Caco-2 (cell line): ENCODE data around the gene TNRC6A. TPM values are rescaled to one million over a fixed set of nuclear protein-coding genes. Genes with fewer than 3 reads are reported as not detected.
"Not testable (repeated sequence)": the region's sequence is repeated elsewhere in the genome, so short reads cannot be mapped to it uniquely, and the experiment has no call there.

Experiments used
- BruUV-seq: library from RNA; stranded (reverse); fragments of 400-500 nt; replicated peaks from 2 replicates; lab custom pipeline; 2021; lab: Mats Ljungman, UMichigan
- CTCF ChIA-PET: fragments of 300-600 bp; sonication (Branson Sonifier 250); formaldehyde crosslinking; loops from one replicate; lab custom pipeline; 2022; ENCODE audit warnings: antibody characterized with exemption; lab: Charles Lee
- POLR2A ChIA-PET: fragments of 300-600 bp; sonication (Branson Sonifier 250); formaldehyde crosslinking; loops from one replicate; lab custom pipeline; 2022; ENCODE audit warnings: antibody characterized with exemption; lab: Charles Lee
- DNase-seq, 2 experiments: peaks; one replicate each; pipeline versions ENCODE4 v3.0.0 to v3.0.0-alpha.2; 2020 to 2022
- H3K27me3 ChIP-seq: replicated peaks from 2 replicates; pipeline ENCODE4 v1.6.0; 2011; ENCODE audit warnings: low read length; ENCODE audit not compliant: control insufficient read depth, insufficient read depth
- H3K36me3 ChIP-seq: 2 replicates; pipeline ENCODE4 v1.5.1; 2011; ENCODE audit warnings: low read length; ENCODE audit not compliant: control insufficient read depth, insufficient read depth
- H3K4me1 ChIP-seq: fragments of 250-450 bp; sonication (Bioruptor Pico); 2 replicates; pipeline ENCODE4 v1.5.1; 2020; ENCODE audit warnings: mild to moderate bottlenecking
- H3K4me3 ChIP-seq: 2 replicates; pipeline ENCODE4 v1.5.1; 2011; ENCODE audit warnings: low read depth, mild to moderate bottlenecking, control low read depth, low read length
- H3K9me3 ChIP-seq: fragments of 250-450 bp; sonication (Bioruptor Pico); 2 replicates; pipeline ENCODE4 v1.5.1; 2020; ENCODE audit warnings: mild to moderate bottlenecking, moderate library complexity
- H3K27ac Mint-ChIP-seq: one replicate; pipeline ENCODE4 v1.8.0; 2022; ENCODE audit warnings: mixed read lengths; ENCODE audit not compliant: unreplicated experiment
- H3K27me3 Mint-ChIP-seq: one replicate; pipeline ENCODE4 v1.8.0; 2022; ENCODE audit warnings: mixed read lengths; ENCODE audit not compliant: insufficient read depth, unreplicated experiment
- H3K36me3 Mint-ChIP-seq: one replicate; pipeline ENCODE4 v1.8.0; 2022; ENCODE audit warnings: mild to moderate bottlenecking, mixed read lengths; ENCODE audit not compliant: insufficient read depth, unreplicated experiment
- H3K4me1 Mint-ChIP-seq: one replicate; pipeline ENCODE4 v1.8.0; 2022; ENCODE audit warnings: low read depth, mixed read lengths; ENCODE audit not compliant: unreplicated experiment
- H3K4me3 Mint-ChIP-seq: one replicate; pipeline ENCODE4 v1.8.0; 2022; ENCODE audit warnings: mild to moderate bottlenecking, moderate library complexity, mixed read lengths; ENCODE audit not compliant: unreplicated experiment
- H3K9me3 Mint-ChIP-seq: one replicate; pipeline ENCODE4 v1.8.0; 2022; ENCODE audit warnings: mixed read lengths; ENCODE audit not compliant: unreplicated experiment
- intact Hi-C: fragments of 100-400 bp; cut with micrococcal nuclease; formaldehyde crosslinking; loops from one replicate; pipeline ENCODE4 v1.10.0; 2022; ENCODE audit not compliant: unreplicated experiment
- total RNA-seq: library from RNA; stranded (reverse); gene quantifications from 2 replicates; pipeline ENCODE4 v1.2.3, GENCODE V29; 2022
- TF ChIP-seq, protein P1 (sequence below), 2 experiments: fragments of 200-600 bp in 1 of 2; IDR thresholded peaks; 1 replicate in 1 of 2; 2 replicates in 1 of 2; pipeline versions ENCODE4 v1.5.1 to v1.8.0; 2011 to 2022; ENCODE audit warnings: antibody characterized with exemption in 1 of 2, control low read depth in 1 of 2, inconsistent platforms in 1 of 2, low read depth in 1 of 2, low read length in 1 of 2, mild to moderate bottlenecking in 1 of 2, moderate library complexity in 1 of 2; ENCODE audit not compliant: insufficient read depth in 1 of 2, severe bottlenecking in 1 of 2, unreplicated experiment in 1 of 2

TNRC6A gene
- total RNA-seq, 1 experiment from 2014 or later = 43.7 TPM

DNA sequence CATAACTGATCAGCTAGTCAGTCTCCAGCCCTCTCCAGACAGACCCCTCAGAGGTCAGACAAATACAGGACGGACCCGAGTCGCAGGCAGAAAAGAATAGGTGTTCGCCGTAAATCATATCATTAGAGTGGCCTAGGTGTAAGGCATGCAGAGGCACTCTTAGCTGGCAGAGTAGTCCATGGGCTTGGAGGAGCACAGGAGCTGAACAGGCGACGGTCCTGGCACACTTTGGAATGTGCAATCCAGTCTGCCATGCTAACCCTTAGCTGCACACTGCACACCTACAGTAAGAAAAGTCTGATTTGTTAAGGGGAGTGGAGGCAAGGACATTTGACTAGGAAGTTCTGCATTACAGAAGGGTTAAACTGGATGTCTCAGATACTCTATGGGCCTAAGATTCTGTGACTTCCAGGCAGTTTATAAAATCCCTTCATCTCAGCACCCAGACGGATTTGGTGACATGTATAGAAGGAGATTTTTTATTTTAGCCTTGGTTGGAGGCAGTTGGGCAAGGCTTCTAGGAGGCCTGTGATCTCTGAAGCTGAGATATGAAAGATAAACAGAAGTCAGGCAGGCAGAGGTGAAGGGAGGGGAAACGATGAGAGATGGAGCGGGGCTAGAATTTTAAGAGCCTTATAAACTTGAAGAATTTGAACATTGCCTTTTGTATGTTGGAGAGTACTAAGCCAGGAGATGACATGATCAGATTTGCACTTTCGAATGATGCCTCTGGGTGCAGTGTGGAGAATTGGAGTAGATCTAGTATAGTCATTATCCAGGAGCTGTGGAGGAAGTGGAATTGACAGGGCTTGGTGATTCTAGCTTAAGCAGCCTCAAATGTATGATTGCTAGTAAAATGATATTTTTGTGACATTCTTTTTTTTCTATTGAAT lies 81.7 kb downstream of the TNRC6A start:
- no peak for DNase-seq
- POLR2A ChIA-PET = no interaction called here
- Histone ChIP-seq H3K36me3 (peaks cover 4% of the 10 kb centered on the region), H3K4me3 (no peak overlapping the region), H3K27me3 (no peaks in the 10 kb centered on the region), H3K4me1 (no peaks in the 10 kb centered on the region), H3K9me3 (no peaks in the 10 kb centered on the region)
- TF ChIP-seq, protein P1, sequence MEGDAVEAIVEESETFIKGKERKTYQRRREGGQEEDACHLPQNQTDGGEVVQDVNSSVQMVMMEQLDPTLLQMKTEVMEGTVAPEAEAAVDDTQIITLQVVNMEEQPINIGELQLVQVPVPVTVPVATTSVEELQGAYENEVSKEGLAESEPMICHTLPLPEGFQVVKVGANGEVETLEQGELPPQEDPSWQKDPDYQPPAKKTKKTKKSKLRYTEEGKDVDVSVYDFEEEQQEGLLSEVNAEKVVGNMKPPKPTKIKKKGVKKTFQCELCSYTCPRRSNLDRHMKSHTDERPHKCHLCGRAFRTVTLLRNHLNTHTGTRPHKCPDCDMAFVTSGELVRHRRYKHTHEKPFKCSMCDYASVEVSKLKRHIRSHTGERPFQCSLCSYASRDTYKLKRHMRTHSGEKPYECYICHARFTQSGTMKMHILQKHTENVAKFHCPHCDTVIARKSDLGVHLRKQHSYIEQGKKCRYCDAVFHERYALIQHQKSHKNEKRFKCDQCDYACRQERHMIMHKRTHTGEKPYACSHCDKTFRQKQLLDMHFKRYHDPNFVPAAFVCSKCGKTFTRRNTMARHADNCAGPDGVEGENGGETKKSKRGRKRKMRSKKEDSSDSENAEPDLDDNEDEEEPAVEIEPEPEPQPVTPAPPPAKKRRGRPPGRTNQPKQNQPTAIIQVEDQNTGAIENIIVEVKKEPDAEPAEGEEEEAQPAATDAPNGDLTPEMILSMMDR (IDR thresholded peaks at IDR 0.05; ENCODE audit: insufficient read depth in 1 of 2, low read depth in 1 of 2, low read length in 1 of 2, severe bottlenecking in 1 of 2, unreplicated experiment in 1 of 2) = no peak
- intact Hi-C loops = loop anchor here (1.0 kb wide), 1 partner anchor 43 kb away; no protein-coding TSS in a partner anchor
- peaks cover 89% of the 10 kb centered on the region for H3K36me3 Mint-ChIP-seq
- CTCF ChIA-PET = interaction anchor here (0.5 to 0.6 kb wide), 3 partner anchors 59 to 100 kb away, joined by 3 to 5 read pairs (median 3); no protein-coding TSS in a partner anchor
- no peaks in the 10 kb centered on the region for H3K27me3 Mint-ChIP-seq
- no peak overlapping the region for H3K27ac Mint-ChIP-seq
- peaks cover 14% of the 10 kb centered on the region for H3K4me1 Mint-ChIP-seq
- BruUV-seq = no TSS peak
- H3K9me3 Mint-ChIP-seq = no peaks in the 10 kb centered on the region
- H3K4me3 Mint-ChIP-seq = no peak overlapping the region

DNA sequence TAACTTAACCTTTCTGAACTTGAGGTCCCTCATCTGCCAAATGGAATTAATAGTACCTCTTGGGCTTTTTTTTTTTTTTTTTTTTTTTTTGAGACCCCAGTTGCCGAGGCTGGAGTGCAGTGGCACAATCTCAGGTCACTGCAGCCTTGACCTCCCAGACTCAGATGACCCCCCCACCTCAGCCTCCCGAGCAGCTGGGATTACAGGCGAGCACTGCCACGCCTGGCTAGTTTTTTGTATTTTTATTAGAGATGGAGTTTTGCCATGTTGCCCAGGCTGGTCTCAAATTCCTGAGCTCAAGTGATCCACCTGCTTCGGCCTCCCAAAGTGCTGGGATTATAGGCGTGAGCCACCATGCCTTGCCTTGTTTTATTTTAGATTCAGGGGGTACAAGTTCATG lies 83.4 kb downstream of the TNRC6A start:
- H3K36me3 ChIP-seq = not testable (repeated sequence)

DNA sequence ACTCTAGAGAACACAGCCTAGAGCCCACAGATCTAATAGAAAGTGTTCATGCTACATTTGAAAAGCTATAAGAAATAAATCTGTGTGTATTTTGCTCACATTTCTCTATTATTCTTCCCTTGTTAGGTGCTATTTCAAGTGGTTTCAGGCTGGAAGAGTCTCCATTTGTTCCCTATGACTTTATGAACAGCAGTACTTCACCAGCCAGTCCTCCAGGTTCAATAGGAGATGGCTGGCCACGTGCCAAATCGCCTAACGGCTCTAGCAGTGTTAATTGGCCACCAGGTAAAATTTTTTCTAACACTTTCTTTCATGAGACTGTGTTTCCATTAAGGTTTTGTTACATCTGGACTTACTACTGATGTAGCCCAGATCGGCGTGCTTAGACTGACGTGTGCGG lies 85.6 kb downstream of the TNRC6A start:
- no peaks in the 10 kb centered on the region for H3K27me3 Mint-ChIP-seq
- Histone ChIP-seq H3K9me3 (no peaks in the 10 kb centered on the region), H3K4me3 (no peak overlapping the region), H3K4me1 (no peaks in the 10 kb centered on the region), H3K36me3 (peaks cover 4% of the 10 kb centered on the region), H3K27me3 (no peaks in the 10 kb centered on the region)
- DNase-seq = no peak
- TF ChIP-seq, protein P1 (IDR thresholded peaks at IDR 0.05; ENCODE audit: insufficient read depth in 1 of 2, low read depth in 1 of 2, low read length in 1 of 2, severe bottlenecking in 1 of 2, unreplicated experiment in 1 of 2) = no peak
- no peak overlapping the region for H3K27ac Mint-ChIP-seq
- H3K9me3 Mint-ChIP-seq = no peaks in the 10 kb centered on the region
- H3K4me3 Mint-ChIP-seq = no peak overlapping the region
- peaks cover 14% of the 10 kb centered on the region for H3K4me1 Mint-ChIP-seq
- ChIA-PET CTCF (no interaction called here), POLR2A (no interaction called here)
- peaks cover 81% of the 10 kb centered on the region for H3K36me3 Mint-ChIP-seq
- intact Hi-C loops = no loop called here
- BruUV-seq = no TSS peak

More for the DNA sequence above, 83.4 kb downstream of the TNRC6A start:
- BruUV-seq, POLR2A ChIA-PET, H3K4me3 Mint-ChIP-seq, H3K9me3 Mint-ChIP-seq, intact Hi-C loops, H3K27ac Mint-ChIP-seq, H3K4me3 ChIP-seq, H3K27me3 Mint-ChIP-seq, H3K4me1 ChIP-seq, DNase-seq, H3K9me3 ChIP-seq, H3K27me3 ChIP-seq: not testable (repeated sequence)
- CTCF ChIA-PET = interaction anchor here (0.6 kb wide), 1 partner anchor 222 kb away, joined by 3 read pairs; no protein-coding TSS in a partner anchor
- Mint-ChIP-seq H3K4me1 (peaks cover 14% of the 10 kb centered on the region), H3K36me3 (peaks cover 80% of the 10 kb centered on the region)
